AG09309 (cell line): ENCODE results near the gene HNRNPLL.

Experiments
- DNase-seq: peaks from one replicate; pipeline ENCODE4 v3.0.0-alpha.2; 2010; ENCODE audit warnings: low read depth
- H3K4me3 ChIP-seq: 2 replicates; pipeline ENCODE4 v1.5.1; 2011; ENCODE audit warnings: mild to moderate bottlenecking, low read depth, low read length, moderate library complexity; ENCODE audit not compliant: control insufficient read depth
- CTCF ChIP-seq: IDR thresholded peaks from 2 replicates; pipeline ENCODE4 v1.5.1; 2011; ENCODE audit warnings: mild to moderate bottlenecking, low read depth, low read length, inconsistent platforms; ENCODE audit not compliant: insufficient read depth, control insufficient read depth; ENCODE audit errors: missing control alignments

Gene HNRNPLL

DNA sequence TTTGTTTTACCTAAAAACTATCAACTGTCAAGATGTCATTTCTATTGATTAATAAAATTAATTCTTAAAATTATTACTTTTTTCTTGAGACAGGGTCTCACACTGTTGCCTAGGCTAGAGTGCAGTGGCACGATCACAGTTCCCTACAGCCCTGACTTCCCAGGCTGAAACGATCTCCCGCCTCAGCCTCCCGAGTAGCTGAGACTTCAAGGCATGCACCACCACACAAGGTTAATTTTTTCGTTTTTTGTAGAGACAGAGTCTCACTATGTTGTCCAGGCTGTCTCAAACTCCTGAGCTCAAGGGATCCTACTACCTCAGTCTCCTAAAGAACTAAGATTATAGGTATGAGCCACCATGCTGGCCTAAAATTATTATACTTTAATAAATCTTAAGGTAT, 18.7 kb downstream of the HNRNPLL start:
- DNase-seq, result no peak
- no peak overlapping the region for H3K4me3 ChIP-seq
- TF ChIP-seq CTCF, result no peak

GRCh38 chr2:38583524-38583923, 19.2 kb downstream of the HNRNPLL start:
- no peak for DNase-seq
- no peak overlapping the region for H3K4me3 ChIP-seq
- no peak for TF ChIP-seq CTCF

DNA sequence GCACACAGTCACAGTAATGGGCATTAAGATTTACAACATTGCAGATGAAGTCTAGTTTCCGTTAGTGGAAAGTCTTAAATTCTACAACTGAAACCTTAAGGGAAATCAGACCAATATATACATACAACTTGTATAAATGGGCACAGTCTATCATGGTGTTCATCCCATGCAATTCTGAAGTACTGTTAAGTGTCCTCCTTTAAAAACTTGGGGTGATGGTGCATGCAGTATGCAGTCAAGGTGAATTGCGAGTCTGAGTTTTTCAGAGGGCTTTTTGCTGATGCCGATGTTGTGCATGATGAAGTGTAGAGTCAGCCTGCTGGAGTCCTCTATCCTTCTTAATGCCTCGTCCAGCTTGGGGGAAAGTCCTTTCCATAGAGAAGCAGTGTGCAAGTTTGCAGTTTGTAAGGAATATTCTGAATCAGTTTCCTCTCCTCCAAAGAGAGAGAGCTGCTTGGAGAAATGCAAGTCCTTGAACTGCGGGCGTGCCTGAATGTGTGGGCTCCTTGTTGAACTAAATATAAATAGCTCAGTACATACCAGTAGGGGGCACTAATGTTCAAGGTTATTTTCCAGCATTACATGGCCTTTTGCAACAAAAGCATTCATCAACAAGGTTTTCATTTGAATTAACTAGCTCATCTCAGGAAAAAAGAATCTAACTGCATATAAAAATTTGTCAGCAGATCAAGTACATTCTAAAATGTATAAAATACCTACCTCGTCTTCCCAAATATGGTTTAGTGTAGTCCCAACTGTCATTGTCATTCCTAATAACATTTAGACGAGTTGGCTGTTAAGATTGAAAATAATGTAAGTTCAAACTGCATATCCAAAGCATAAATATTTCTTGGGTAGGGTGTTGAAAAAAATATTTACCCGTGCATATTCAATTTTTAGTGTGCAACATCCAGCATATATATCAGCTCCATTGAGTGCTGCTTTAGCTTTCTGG, 21.3 kb downstream of the HNRNPLL start:
- peak; percentile 64 for DNase-seq

DNA sequence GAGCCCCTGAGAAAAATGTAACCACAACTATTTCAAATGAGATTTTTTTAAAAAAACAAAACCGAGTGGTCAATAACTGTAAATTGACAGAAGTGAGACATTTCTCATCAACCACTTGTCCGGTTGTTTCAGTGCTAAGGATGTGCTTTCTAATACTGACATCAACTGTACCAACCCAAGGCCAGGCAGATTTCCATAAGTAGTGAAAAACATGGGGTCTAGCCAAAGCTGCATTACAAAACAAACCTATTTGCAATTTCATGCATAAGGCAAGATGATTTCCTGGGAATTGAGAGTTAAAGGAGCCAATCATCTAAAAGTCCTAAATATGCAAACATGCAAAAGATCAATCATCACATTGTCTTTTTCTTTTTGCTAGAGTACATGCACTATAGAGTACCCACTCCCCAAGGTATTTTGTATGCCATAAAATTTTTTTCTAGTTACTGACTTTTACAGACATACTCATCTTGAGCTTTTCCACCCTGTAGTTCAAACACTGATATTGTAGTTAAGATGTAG, 22.6 kb downstream of the HNRNPLL start:
- no peak overlapping the region for H3K4me3 ChIP-seq
- TF ChIP-seq CTCF, result no peak
- no peak for DNase-seq

More for the DNA sequence above, 21.3 kb downstream of the HNRNPLL start:
- peak; percentile 59 for TF ChIP-seq CTCF
- H3K4me3 ChIP-seq, result no peak overlapping the region

GRCh38 chr2:38578832-38579231, 23.9 kb downstream of the HNRNPLL start:
- no peak for DNase-seq

GRCh38 chr2:38574278-38574677, 28.4 kb downstream of the HNRNPLL start:
- no peak for DNase-seq
- no peak for TF ChIP-seq CTCF
- H3K4me3 ChIP-seq, result no peak overlapping the region

More at GRCh38 chr2:38578832-38579231, 23.9 kb downstream of the HNRNPLL start:
- TF ChIP-seq CTCF, result no peak
- H3K4me3 ChIP-seq, result no peak overlapping the region
